Fibroblast of lung (primary cell): ENCODE results near the gene PTER. TPM values are rescaled to one million over a fixed set of nuclear protein-coding genes. Genes with fewer than 3 reads are reported as not detected.

Experiments used
- DNase-seq, 2 donors: peaks; one replicate each; pipeline versions ENCODE4 v3.0.0 to v3.0.0-alpha.2; 2010; ENCODE audit warnings: low read depth in 2 of 2
- H2AFZ ChIP-seq: 2 replicates; pipeline ENCODE4 v1.5.1; 2012; ENCODE audit warnings: low read length, control low read depth, inconsistent platforms
- H3K27ac ChIP-seq: 2 replicates; pipeline ENCODE4 v1.5.1; 2011; ENCODE audit warnings: low read length, control low read depth; ENCODE audit not compliant: insufficient read depth
- H3K27me3 ChIP-seq: 2 replicates; pipeline ENCODE4 v1.5.1; 2011; ENCODE audit warnings: mild to moderate bottlenecking, low read length; ENCODE audit not compliant: control insufficient read depth, insufficient read depth
- H3K36me3 ChIP-seq: 2 replicates; pipeline ENCODE4 v1.5.1; 2011; ENCODE audit warnings: low read length; ENCODE audit not compliant: control insufficient read depth, insufficient read depth
- H3K4me1 ChIP-seq: 2 replicates; pipeline ENCODE4 v1.5.1; 2011; ENCODE audit warnings: low read length; ENCODE audit not compliant: control insufficient read depth, insufficient read depth; ENCODE audit errors: extremely low read depth
- H3K4me2 ChIP-seq: 2 replicates; pipeline ENCODE4 v1.5.1; 2011; ENCODE audit warnings: low read length, control low read depth; ENCODE audit not compliant: insufficient read depth; ENCODE audit errors: extremely low read depth
- H3K4me3 ChIP-seq, 4 experiments: fragments of 200-600 bp in 1 of 4; sonication (generic) in 1 of 4; replicated peaks in 1 of 4; 2 replicates each; pipeline ENCODE4 v1.5.1; 2011 to 2016; ENCODE audit warnings: low read length in 4 of 4, low read depth in 3 of 4, mild to moderate bottlenecking in 3 of 4, control low read depth in 2 of 4, inconsistent platforms in 1 of 4, mixed read lengths in 1 of 4; ENCODE audit not compliant: insufficient read depth in 1 of 4; ENCODE audit errors: control extremely low read depth in 1 of 4
- H3K79me2 ChIP-seq: 2 replicates; pipeline ENCODE4 v1.5.1; 2012; ENCODE audit warnings: mild to moderate bottlenecking, low read length, inconsistent platforms; ENCODE audit not compliant: control insufficient read depth, insufficient read depth
- H3K9ac ChIP-seq: 2 replicates; pipeline ENCODE4 v1.5.1; 2011; ENCODE audit warnings: mild to moderate bottlenecking, low read length, control low read depth; ENCODE audit not compliant: insufficient read depth
- H3K9me3 ChIP-seq: 2 replicates; pipeline ENCODE4 v1.5.1; 2012; ENCODE audit warnings: low read depth, low read length; ENCODE audit not compliant: control insufficient read depth, insufficient read depth
- H4K20me1 ChIP-seq: 2 replicates; pipeline ENCODE4 v1.5.1; 2011; ENCODE audit warnings: low read length; ENCODE audit not compliant: control insufficient read depth, insufficient read depth; ENCODE audit errors: extremely low read depth
- EZH2 ChIP-seq: IDR thresholded peaks from 2 replicates; pipeline ENCODE4 v1.5.1; 2012; ENCODE audit warnings: low read length, control low read depth, mild to moderate bottlenecking; ENCODE audit errors: missing control alignments
- polyA plus RNA-seq, 2 donors: library from polyadenylated mRNA; depleted of rRNA in 1 of 2; stranded (reverse) in 1 of 2; unstranded in 1 of 2; fragments of >200 nt; gene quantifications; 2 replicates each; pipeline ENCODE4 v1.2.1, GENCODE V29; 2011 to 2012; ENCODE audit warnings: missing spikeins in 1 of 2
- total RNA-seq: library from RNA; depleted of rRNA; stranded (reverse); fragments of >200 nt; gene quantifications from 2 replicates; pipeline ENCODE4 v1.2.1, GENCODE V29; 2014
- TF ChIP-seq, protein P1 (sequence below), 2 donors: IDR thresholded peaks in 1 of 2; conservative IDR thresholded peaks in 1 of 2; 1 replicate in 1 of 2; 2 replicates in 1 of 2; pipeline ENCODE4 v1.5.1; 2011 to 2012; ENCODE audit warnings: low read length in 2 of 2, control low read depth in 1 of 2, inconsistent platforms in 1 of 2, low read depth in 1 of 2, mild to moderate bottlenecking in 1 of 2

Gene PTER
- total and polyA plus RNA-seq, 2 donors (not counting 1 experiment from before 2014, with no cell fraction given) = 8.8 to 10.4 TPM

GRCh38 chr10:16529853-16530252, 93.0 kb downstream of the PTER start:
- Histone ChIP-seq H3K9ac (no peak overlapping the region), H3K4me3 (no peak overlapping the region), H3K4me2 (no peak overlapping the region), H3K4me1 (no peaks in the 10 kb centered on the region), H4K20me1 (no peaks in the 10 kb centered on the region), H3K9me3 (no peaks in the 10 kb centered on the region), H2AFZ (no peak overlapping the region), H3K36me3 (no peaks in the 10 kb centered on the region), H3K27me3 (no peaks in the 10 kb centered on the region), H3K79me2 (no peaks in the 10 kb centered on the region), H3K27ac (no peak overlapping the region)
- TF ChIP-seq, protein P1, sequence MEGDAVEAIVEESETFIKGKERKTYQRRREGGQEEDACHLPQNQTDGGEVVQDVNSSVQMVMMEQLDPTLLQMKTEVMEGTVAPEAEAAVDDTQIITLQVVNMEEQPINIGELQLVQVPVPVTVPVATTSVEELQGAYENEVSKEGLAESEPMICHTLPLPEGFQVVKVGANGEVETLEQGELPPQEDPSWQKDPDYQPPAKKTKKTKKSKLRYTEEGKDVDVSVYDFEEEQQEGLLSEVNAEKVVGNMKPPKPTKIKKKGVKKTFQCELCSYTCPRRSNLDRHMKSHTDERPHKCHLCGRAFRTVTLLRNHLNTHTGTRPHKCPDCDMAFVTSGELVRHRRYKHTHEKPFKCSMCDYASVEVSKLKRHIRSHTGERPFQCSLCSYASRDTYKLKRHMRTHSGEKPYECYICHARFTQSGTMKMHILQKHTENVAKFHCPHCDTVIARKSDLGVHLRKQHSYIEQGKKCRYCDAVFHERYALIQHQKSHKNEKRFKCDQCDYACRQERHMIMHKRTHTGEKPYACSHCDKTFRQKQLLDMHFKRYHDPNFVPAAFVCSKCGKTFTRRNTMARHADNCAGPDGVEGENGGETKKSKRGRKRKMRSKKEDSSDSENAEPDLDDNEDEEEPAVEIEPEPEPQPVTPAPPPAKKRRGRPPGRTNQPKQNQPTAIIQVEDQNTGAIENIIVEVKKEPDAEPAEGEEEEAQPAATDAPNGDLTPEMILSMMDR (conservative IDR thresholded peaks at IDR 0.05 in 1 of 2, IDR thresholded peaks at IDR 0.05 in 1 of 2; ENCODE audit: low read depth in 1 of 2, low read length in 2 of 2) = no peak
- no peak for TF ChIP-seq EZH2
- no peak for DNase-seq

GRCh38 chr10:16536155-16536554, 99.3 kb downstream of the PTER start:
- Histone ChIP-seq H3K27me3 (no peaks in the 10 kb centered on the region), H3K27ac (no peak overlapping the region), H2AFZ (no peak overlapping the region), H3K4me2 (no peak overlapping the region), H3K36me3 (no peaks in the 10 kb centered on the region), H3K4me3 (no peak overlapping the region), H3K9me3 (no peaks in the 10 kb centered on the region), H3K4me1 (no peaks in the 10 kb centered on the region), H3K9ac (no peak overlapping the region), H3K79me2 (no peaks in the 10 kb centered on the region), H4K20me1 (no peaks in the 10 kb centered on the region)
- TF ChIP-seq, protein P1 (conservative IDR thresholded peaks at IDR 0.05 in 1 of 2, IDR thresholded peaks at IDR 0.05 in 1 of 2; ENCODE audit: low read depth in 1 of 2, low read length in 2 of 2) = no peak
- TF ChIP-seq EZH2 = no peak
- no peak for DNase-seq

- TF ChIP-seq, protein P1 (conservative IDR thresholded peaks at IDR 0.05 in 1 of 2, IDR thresholded peaks at IDR 0.05 in 1 of 2; ENCODE audit: low read depth in 1 of 2, low read length in 2 of 2) = no peak
- no peak for TF ChIP-seq EZH2
- no peak for DNase-seq
- no peak overlapping the region for H2AFZ ChIP-seq
- no peaks in the 10 kb centered on the region for H3K36me3 ChIP-seq
- H3K9me3 ChIP-seq = no peaks in the 10 kb centered on the region
- no peak overlapping the region for H3K27ac ChIP-seq
- no peak overlapping the region for H3K4me3 ChIP-seq
- no peaks in the 10 kb centered on the region for H3K79me2 ChIP-seq
- H3K9ac ChIP-seq = no peak overlapping the region
- H3K4me2 ChIP-seq = no peak overlapping the region
- no peaks in the 10 kb centered on the region for H3K27me3 ChIP-seq
- no peaks in the 10 kb centered on the region for H3K4me1 ChIP-seq
- no peaks in the 10 kb centered on the region for H4K20me1 ChIP-seq
Measured at GRCh38 chr10:16544099-16544498, 107.3 kb downstream of the PTER start.
